ENCODE measurements around the gene GTF2IRD1. TPM values are rescaled to one million over a fixed set of nuclear protein-coding genes. Genes with fewer than 3 reads are reported as not detected.

GTF2IRD1 gene
- total and polyA plus RNA-seq, 9 of the 15 experiments (the other 6 are each of a cell fraction or from before 2014, with no cell fraction given): 9.1 to 30.2 (median 14.0) TPM

- Histone ChIP-seq H3K9ac (ENCODE audit: insufficient read depth in 1 of 2, low read depth in 2 of 2, low read length in 2 of 2) (no peak overlapping the region; a peak in 1 of 4 replicates), H3K4me2 (ENCODE audit: insufficient read depth, low read length) (no peak overlapping the region), H2AFZ (ENCODE audit: low read depth, low read length) (no peak overlapping the region), H3K79me2 (ENCODE audit: control insufficient read depth, insufficient read depth, low read length) (no peaks in the 10 kb centered on the region), H3K9me1 (ENCODE audit: control insufficient read depth, insufficient read depth, low read length) (no peaks in the 10 kb centered on the region), H3K36me3 (ENCODE audit: control insufficient read depth, insufficient read depth, low read length) (peaks cover 3% of the 10 kb centered on the region; the same call in 1 of the 3 replicates), H3K27me3 (ENCODE audit: control insufficient read depth in 2 of 2, insufficient read depth in 2 of 2, low read length in 2 of 2) (no peaks in the 10 kb centered on the region), H4K20me1 (replicated peaks; ENCODE audit: control insufficient read depth, insufficient read depth, low read length) (0 out of 2 replicates have a peak, but pooled peaks cover 3% of the 10 kb centered on the region), H3K9me3 (replicated peaks; ENCODE audit: control insufficient read depth, insufficient read depth, low read depth, low read length) (no peaks in the 10 kb centered on the region), H3K4me1 (replicated peaks in 1 of 2; ENCODE audit: control insufficient read depth in 2 of 2, insufficient read depth in 2 of 2, low read length in 2 of 2) (peaks cover 9 to 14% of the 10 kb centered on the region in 2 experiments; a peak in 4 of 5 replicates), H3K4me3 (no peak overlapping the region), H3K27ac (ENCODE audit: extremely low read depth, low read depth, low read length) (no peak overlapping the region)
- TF ChIP-seq USF2 (CRISPR knock-in tag; IDR thresholded peaks at IDR 0.05): no peak
- no peak for TF ChIP-seq RNF2 (IDR thresholded peaks at IDR 0.05)
- TF ChIP-seq ARID1B (IDR thresholded peaks at IDR 0.05): no peak
- TF ChIP-seq SMARCA4 (IDR thresholded peaks at IDR 0.05): no peak
- no peak for TF ChIP-seq PYGO2 (tag; IDR thresholded peaks at IDR 0.05)
- TF ChIP-seq ZNF740 (CRISPR knock-in tag; IDR thresholded peaks at IDR 0.05): no peak
- no peak for TF ChIP-seq ZNF740 (tag; IDR thresholded peaks at IDR 0.05)
- TF ChIP-seq SIRT6 (IDR thresholded peaks at IDR 0.05; ENCODE audit: low read depth, low read length): no peak
- no peak for TF ChIP-seq BACH1 (tag; IDR thresholded peaks at IDR 0.05)
- TF ChIP-seq HNRNPUL1 (IDR thresholded peaks at IDR 0.05; ENCODE audit: low read length): no peak
- no peak for TF ChIP-seq TBL1XR1 (IDR thresholded peaks at IDR 0.05; ENCODE audit: low read length in 2 of 2)
- TF ChIP-seq ZBTB17 (CRISPR knock-in tag; IDR thresholded peaks at IDR 0.05): no peak
- no peak for TF ChIP-seq CBFA2T3 (IDR thresholded peaks at IDR 0.05)
- no peak for TF ChIP-seq RNF219 (CRISPR knock-in tag; IDR thresholded peaks at IDR 0.05)
- TF ChIP-seq ZBTB34 (CRISPR knock-in tag; IDR thresholded peaks at IDR 0.05): no peak
- DNase-seq (ENCODE audit: extremely low read depth in 1 of 4, low spot score in 3 of 4) (no peak), ATAC-seq (no peak), FAIRE-seq (no peak)
- in situ Hi-C loops (cut with MboI): no loop called here
- POLR2A ChIA-PET: interaction anchor here (0.7 to 1.0 kb wide), 2 partner anchors 15 to 46 kb away, joined by 3 read pairs; no protein-coding TSS in a partner anchor
- no TSS peak for BruUV-seq (replicated peaks)
- intact Hi-C loops (cut with micrococcal nuclease): loop anchor here (10.0 kb wide), 1 partner anchor 112 kb away; the partner anchor contains the start of gene GTF2IRD1
- CTCF ChIA-PET (ENCODE audit: low intra/inter-chr PET ratio): interaction anchor here (1.4 kb wide), 1 partner anchor 149 kb away, joined by 11 read pairs; no protein-coding TSS in a partner anchor
- 85% methylated on average over 2 of the region's 2 CpGs for WGBS (ENCODE audit: insufficient coverage, low coverage, missing lambda C conversion rate)
Observed at GRCh38 chr7:74567318-74567668, 113.6 kb downstream of the GTF2IRD1 start.
